Heart left ventricle (tissue), 16 donors: ENCODE measurements around the gene RNU1-3. TPM values are rescaled to one million over a fixed set of nuclear protein-coding genes. Genes with fewer than 3 reads are reported as not detected.
"Not testable (repeated sequence)": the region's sequence is repeated elsewhere in the genome, so short reads cannot be mapped to it uniquely, and the experiment has no call there.

Experiments
- ATAC-seq, 4 donors: fragments of 200-7000 bp; cut with Tn5 transposase; one replicate each; pipeline ENCODE4 v1.9.1; 2020 to 2022; ENCODE audit warnings: moderate library complexity in 4 of 4, mild to moderate bottlenecking in 3 of 4, moderate number of reproducible peaks in 1 of 4
- DNase-seq, 5 donors: peaks; one replicate each; pipeline ENCODE4 v3.0.0-alpha.2; 2020
- H3K27ac ChIP-seq, 12 donors: fragments of 200-600 bp; sonication (generic) in 4 of 12; one replicate each; pipeline versions ENCODE4 v1.5.0 to v1.8.0; 2016 to 2022; ENCODE audit warnings: mild to moderate bottlenecking in 2 of 12
- H3K27me3 ChIP-seq, 9 donors: fragments of 200-600 bp; sonication (generic) in 2 of 9; one replicate each; pipeline versions ENCODE4 v1.5.1 to v1.8.0; 2016 to 2022; ENCODE audit warnings: mild to moderate bottlenecking in 3 of 9
- H3K36me3 ChIP-seq, 9 donors: fragments of 200-600 bp; sonication (generic) in 2 of 9; one replicate each; pipeline versions ENCODE4 v1.5.0 to v1.8.0; 2018 to 2022; ENCODE audit warnings: mild to moderate bottlenecking in 2 of 9
- H3K4me1 ChIP-seq, 12 donors: fragments of 200-600 bp; sonication (generic) in 4 of 12; one replicate each; pipeline versions ENCODE4 v1.5.0 to v1.8.0; 2016 to 2022; ENCODE audit warnings: mild to moderate bottlenecking in 3 of 12
- H3K4me3 ChIP-seq, 12 donors: fragments of 200-600 bp; sonication (generic) in 4 of 12; one replicate each; pipeline versions ENCODE4 v1.5.0 to v1.8.0; 2017 to 2022; ENCODE audit warnings: mild to moderate bottlenecking in 9 of 12, moderate library complexity in 4 of 12
- H3K9me3 ChIP-seq, 12 donors: fragments of 200-600 bp; sonication (generic) in 4 of 12; one replicate each; pipeline versions ENCODE4 v1.5.0 to v1.8.0; 2016 to 2022; ENCODE audit warnings: mild to moderate bottlenecking in 1 of 12
- WGBS, 4 donors: extraction: QIAGEN DNeasy Blood & Tissue Kit in 2 of 4; methylation state at CpG; one replicate each; pipeline versions ENCODE4 v1.1.5 to v1.1.7; 2013 to 2018; 5-methylcytosine and 5-hydroxymethylcytosine counted together
- intact Hi-C, 10 donors: fragments of 100-400 bp; cut with DNase I; formaldehyde crosslinking; loops; one replicate each; pipeline versions ENCODE4 v1.11.1 to v1.14.2; 2022
- long read RNA-seq, 3 donors: library from polyadenylated mRNA; unstranded; transcript quantifications; one replicate each; pipeline ENCODE4 v2.0.0, GENCODE V29; 2020 to 2021
- polyA plus RNA-seq, 2 donors: library from polyadenylated mRNA; stranded (reverse); fragments of 200-250 nt; gene quantifications; one replicate each; pipeline ENCODE4 v1.2.3, GENCODE V29; 2013
- total RNA-seq, 9 donors: library from RNA; depleted of rRNA in 2 of 9; stranded (reverse); fragments of >200 nt in 2 of 9; fragmentation: NEBNext Ultra II Directional in 3 of 9; extraction: Animal tissue kit (Norgen Biotek cat#: 25700) in 3 of 9; gene quantifications; one replicate each; pipeline versions ENCODE4 v1.1.0 to v1.2.4, GENCODE V29; 2016 to 2023
- TF ChIP-seq, protein P1 (sequence below), 12 donors: fragments of 200-600 bp; sonication (generic) in 4 of 12; IDR thresholded peaks; one replicate each; pipeline versions ENCODE4 v1.5.0 to v1.8.0; 2018 to 2022; ENCODE audit warnings: antibody characterized with exemption in 12 of 12, mild to moderate bottlenecking in 5 of 12
- donor health status: ischemic (EF 13 %, LVEDD 7.1; RV severe dilation, severe dysfunction).
- donor health status: healthy with polysubstance abuse.
- donor health status: DM: no; HTN: yes; CAD: no.
- donor health status: DM: no; HTN: no; CAD: no.
- donor health status: ischemic (EF 25% LVEDD 6.9; RV normal size, moderate dysfunction).
- donor health status: ischemic (EF 25% LVEDD 5.7; RV mildly dilated, moderate dysfunction).
- donor health status: healthy.
- donor health status: DM: yes; HTN: yes; CAD: no.
- donor health status: ischemic (EF 35%, LVEDD 5.7; RV mildly dilated, moderate dysfunction).
- donor health status: nonischemic (EF 11% LVEDD 7.7; RV severe dilation, severe dysfunction).
- donor health status: DM: yes; HTN: yes; CAD: no.
- donor health status: PGD.
- donor health status: ischemic (EF 29% LVEDD 5.4; RV normal size, mild dysfunction).
- donor health status: nonischemic (EF 23%, LVEDD 6.1; RV moderate dilation, normal function).

RNU1-3 gene
- 1,000 to 10,000 TPM in 6 of 9 donors, 100 to 1,000 TPM in 1, not detected in 2; 364 to 3,776 (median 2,470) TPM for total RNA-seq
- polyA plus RNA-seq: not detected
- long read RNA-seq, donor 1: 0 reads
- long read RNA-seq, donor 2: 0 reads
- long read RNA-seq, donor 3: 0 reads

DNA sequence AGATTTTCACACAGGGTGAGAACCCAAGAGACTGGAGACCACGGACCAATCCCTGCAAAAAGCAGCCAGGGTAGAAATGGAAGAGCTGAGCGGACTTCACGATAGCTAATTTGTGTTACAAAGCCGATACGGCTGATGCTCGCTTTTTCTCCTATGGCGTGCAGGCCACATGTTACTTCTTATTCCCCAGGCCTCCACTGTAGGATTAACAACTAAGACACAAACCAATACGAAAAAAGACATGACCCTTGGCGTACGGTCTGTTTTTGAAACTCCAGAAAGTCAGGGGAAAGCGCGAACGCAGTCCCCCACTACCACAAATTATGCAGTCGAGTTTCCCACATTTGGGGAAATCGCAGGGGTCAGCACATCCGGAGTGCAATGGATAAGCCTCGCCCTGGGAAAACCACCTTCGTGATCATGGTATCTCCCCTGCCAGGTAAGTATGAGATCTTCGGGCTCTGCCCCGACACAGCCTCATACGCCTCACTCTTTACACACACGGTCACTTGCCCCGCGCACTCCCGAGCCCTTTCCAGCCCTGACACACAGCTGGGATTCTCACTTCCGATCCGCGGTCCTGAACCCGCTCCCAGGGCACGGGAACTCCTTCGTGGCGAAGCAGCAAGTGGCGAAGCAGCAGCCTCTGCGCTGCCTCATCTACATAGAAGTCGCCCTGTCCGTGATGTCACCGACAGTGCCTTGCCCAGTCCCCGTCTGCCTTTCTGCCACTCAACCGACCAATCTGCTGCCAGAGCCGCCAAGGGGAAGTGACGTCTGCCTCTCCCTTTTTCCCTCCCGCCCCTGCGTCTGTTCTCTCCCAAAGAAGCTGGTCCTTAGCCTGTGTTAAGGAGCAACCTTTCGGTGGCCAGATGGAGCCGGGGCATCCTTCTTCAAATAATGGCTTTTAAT, at the start of gene RNU1-3:
Gene RNU1-3 (minus strand): TSS at position 447 of the 912 bp plus-strand sequence.
- intact Hi-C loops, H3K27ac ChIP-seq, H3K36me3 ChIP-seq, DNase-seq, H3K4me3 ChIP-seq, H3K4me1 ChIP-seq, H3K27me3 ChIP-seq, H3K9me3 ChIP-seq: not testable (repeated sequence)
- WGBS, 4 donors: no CpG with 5 or more reads among the region's 45 CpGs
- peak; percentile 82 to 99 (median 96) for ATAC-seq

DNA sequence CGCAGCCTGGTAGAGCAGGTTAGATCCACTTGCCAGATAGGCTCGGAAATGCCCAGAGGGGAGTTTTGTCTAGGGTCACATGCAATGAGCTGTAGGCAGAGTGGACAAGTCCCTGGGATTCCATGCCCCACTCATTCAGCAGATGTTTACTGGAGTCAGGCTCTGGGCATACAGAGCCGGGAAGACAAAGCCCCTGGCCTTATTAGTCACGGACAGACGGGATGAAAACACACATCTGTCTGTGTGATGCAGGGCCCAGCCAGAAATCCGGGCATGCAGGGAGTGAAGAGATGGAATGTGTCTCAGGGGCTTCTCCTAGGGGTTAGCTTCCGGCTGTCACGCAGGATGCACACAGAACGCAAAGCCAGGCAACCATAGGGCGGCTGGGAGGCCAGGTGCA, 46.7 kb upstream of the RNU1-3 start:
- intact Hi-C loops, H3K4me3 ChIP-seq, ATAC-seq, H3K36me3 ChIP-seq, H3K9me3 ChIP-seq, H3K27ac ChIP-seq, DNase-seq: not testable (repeated sequence)
- Histone ChIP-seq H3K4me1 (peaks cover 0 to 11% (median 0%) of the 10 kb centered on the region in 12 donors), H3K27me3 (peaks cover 4 to 25% (median 13%) of the 10 kb centered on the region in 9 donors)
- WGBS, 4 donors: 58 to 79% (median 73%) methylated on average over 4 of the region's 10 CpGs

DNA sequence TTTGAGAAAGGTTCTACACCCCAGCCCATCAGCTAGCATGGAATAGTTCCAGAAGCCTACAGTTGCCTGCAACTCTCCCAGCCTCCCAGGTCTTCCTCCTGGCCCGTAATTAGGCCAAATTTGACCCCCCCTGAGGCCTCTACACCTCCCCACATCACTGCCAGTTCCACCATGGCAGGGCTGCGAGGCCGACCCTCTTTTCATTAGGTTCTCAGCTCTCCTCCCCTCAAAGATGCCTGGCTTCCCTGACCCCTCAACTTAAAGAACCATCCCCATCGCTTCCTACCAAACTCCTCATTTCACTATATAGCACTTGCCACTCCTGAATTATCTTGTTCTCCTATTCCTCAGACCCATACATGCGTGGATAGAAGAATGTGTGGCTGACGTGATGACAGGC, 46.2 kb upstream of the RNU1-3 start:
- WGBS, 4 donors: 58 to 89% (median 86%) methylated on average over 3 to 4 of the region's 6 CpGs
- H3K9me3 ChIP-seq: not testable (repeated sequence)

DNA sequence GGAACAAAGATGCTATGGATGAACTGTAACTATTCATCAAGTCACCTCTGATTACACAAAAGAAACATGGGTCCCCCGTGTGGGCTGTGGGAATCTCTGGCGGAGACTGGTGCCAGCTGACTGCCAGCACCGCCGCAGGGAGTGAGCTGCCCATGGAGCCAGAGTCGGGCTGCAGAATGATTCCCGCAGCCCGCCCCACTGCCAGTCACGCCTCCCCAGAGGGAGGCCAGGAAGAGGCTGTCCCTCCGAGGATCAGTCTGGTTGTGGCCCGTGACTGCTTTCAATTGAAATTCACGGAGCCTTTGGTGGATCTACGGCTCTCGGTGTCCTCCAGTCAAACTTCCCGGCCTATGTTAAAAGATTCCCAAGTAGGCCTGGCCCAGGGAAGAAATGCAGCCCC, 45.8 kb upstream of the RNU1-3 start:
- H3K27ac ChIP-seq, H3K4me1 ChIP-seq, H3K4me3 ChIP-seq, H3K36me3 ChIP-seq, H3K9me3 ChIP-seq, DNase-seq, intact Hi-C loops, ATAC-seq: not testable (repeated sequence)
- WGBS, 4 donors: 55 to 75% (median 67%) methylated on average over 10 to 11 of the region's 14 CpGs
- H3K27me3 ChIP-seq: peaks cover 4 to 22% (median 11%) of the 10 kb centered on the region in 9 donors

More for the DNA sequence above, 46.2 kb upstream of the RNU1-3 start:
- intact Hi-C loops, H3K4me1 ChIP-seq, ATAC-seq, H3K27ac ChIP-seq, H3K4me3 ChIP-seq, H3K36me3 ChIP-seq, DNase-seq: not testable (repeated sequence)
- H3K27me3 ChIP-seq: peaks cover 3 to 22% (median 11%) of the 10 kb centered on the region in 9 donors

DNA sequence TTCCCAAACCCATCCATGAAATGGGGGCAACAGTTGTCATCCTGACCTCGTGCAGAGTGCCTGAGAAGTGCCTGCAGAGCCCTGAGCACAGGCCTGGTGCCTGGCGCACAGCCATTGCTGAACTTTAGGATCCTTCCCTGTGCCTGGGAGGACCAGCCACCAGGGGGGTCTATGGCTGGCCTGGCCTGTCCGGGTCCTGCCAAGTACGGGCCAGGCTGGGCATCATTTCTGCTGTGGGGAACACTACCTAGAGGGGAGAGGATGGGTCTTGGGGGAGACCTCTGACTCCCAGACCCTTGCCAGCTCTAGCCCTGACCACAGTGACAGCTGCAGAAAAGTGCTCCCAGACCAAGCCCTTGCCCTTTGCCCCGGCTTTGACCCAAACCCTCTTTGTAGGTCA, 45.4 kb upstream of the RNU1-3 start:
- peaks cover 4 to 22% (median 8%) of the 10 kb centered on the region in 9 donors for H3K27me3 ChIP-seq
- H3K4me1 ChIP-seq, intact Hi-C loops, H3K4me3 ChIP-seq, DNase-seq, H3K36me3 ChIP-seq, H3K9me3 ChIP-seq, ATAC-seq, H3K27ac ChIP-seq: not testable (repeated sequence)
- 80 to 87% (median 81%) methylated on average over 3 of the region's 5 CpGs; no CpG with 5 or more reads in 1 of the 4 donors for WGBS, 4 donors

DNA sequence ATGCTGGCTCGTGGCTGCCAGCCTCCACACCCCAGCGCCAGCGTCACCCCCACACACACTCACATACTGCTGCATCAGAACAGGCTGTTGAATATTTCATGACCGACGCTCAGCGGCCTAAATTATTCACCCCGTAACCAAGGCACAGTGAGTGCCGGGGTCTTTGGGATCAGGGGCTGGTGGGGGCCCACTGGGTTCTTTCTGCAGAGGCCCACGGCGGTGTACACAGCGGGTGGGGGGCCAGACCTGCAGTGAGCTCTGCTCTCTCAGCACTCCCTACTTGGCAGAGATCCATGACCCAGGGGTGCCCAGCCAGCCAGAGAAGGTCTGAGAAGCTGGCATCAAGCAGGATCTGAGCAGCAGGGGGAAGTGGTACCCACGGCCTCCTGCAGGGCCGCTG, 43.9 kb upstream of the RNU1-3 start:
- ATAC-seq, H3K36me3 ChIP-seq, DNase-seq, H3K4me1 ChIP-seq, H3K9me3 ChIP-seq, H3K4me3 ChIP-seq, H3K27ac ChIP-seq, intact Hi-C loops: not testable (repeated sequence)
- 76 to 82% (median 76%) methylated on average over 7 to 12 of the region's 13 CpGs for WGBS, 4 donors
- peaks cover 0 to 10% (median 0%) of the 10 kb centered on the region in 9 donors for H3K27me3 ChIP-seq

DNA sequence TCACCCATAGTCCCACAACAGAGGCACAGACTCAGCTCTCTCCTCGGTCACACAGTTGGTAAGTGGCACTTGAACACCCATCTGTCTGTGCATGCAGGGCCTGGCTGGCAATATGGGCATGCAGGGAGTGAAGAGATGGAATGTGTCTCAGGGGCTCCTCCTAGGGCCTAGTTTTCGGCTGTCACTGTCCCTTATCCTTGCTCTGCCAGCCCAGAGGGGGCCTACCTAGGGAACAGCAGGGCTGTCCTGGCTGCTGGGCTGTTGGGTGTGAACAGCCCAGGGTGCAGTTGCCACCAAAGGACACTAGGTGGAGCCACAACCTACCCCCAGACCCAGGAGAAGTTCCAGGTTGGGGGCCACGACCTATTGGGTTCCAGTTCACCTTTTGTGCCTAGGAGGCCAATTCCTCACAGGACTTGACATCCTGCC, 42.9 kb upstream of the RNU1-3 start:
- intact Hi-C loops, H3K9me3 ChIP-seq, H3K27me3 ChIP-seq, DNase-seq, H3K36me3 ChIP-seq, H3K27ac ChIP-seq, H3K4me3 ChIP-seq, H3K4me1 ChIP-seq: not testable (repeated sequence)
- peak; percentile 22 to 79 (median 71) for ATAC-seq
- TF ChIP-seq, protein P1, sequence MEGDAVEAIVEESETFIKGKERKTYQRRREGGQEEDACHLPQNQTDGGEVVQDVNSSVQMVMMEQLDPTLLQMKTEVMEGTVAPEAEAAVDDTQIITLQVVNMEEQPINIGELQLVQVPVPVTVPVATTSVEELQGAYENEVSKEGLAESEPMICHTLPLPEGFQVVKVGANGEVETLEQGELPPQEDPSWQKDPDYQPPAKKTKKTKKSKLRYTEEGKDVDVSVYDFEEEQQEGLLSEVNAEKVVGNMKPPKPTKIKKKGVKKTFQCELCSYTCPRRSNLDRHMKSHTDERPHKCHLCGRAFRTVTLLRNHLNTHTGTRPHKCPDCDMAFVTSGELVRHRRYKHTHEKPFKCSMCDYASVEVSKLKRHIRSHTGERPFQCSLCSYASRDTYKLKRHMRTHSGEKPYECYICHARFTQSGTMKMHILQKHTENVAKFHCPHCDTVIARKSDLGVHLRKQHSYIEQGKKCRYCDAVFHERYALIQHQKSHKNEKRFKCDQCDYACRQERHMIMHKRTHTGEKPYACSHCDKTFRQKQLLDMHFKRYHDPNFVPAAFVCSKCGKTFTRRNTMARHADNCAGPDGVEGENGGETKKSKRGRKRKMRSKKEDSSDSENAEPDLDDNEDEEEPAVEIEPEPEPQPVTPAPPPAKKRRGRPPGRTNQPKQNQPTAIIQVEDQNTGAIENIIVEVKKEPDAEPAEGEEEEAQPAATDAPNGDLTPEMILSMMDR (IDR thresholded peaks at IDR 0.05): peak in 7 of 12 donors; percentile 6 to 66 (median 54)
- 22 to 33% (median 31%) methylated on average over 2 to 3 of the region's 3 CpGs; no CpG with 5 or more reads in 1 of the 4 donors for WGBS, 4 donors

DNA sequence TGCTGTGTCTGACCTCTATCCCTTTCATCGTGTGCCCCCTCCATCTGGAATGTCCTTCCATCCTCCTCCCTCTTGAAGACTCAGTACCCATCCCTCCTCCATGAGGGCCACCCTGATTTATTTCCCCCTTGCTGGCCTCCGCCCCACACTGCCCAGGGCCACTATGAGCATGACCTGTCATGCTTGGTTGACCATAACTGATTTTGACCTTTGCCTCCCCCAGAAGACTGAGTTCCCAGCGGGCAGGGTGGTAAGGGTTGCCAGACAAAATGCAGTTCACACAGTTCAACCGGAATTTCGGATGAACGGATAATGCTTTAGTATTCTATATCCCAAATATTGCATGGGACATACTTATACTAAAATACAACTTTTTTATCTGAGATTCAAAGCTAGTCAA, 42.0 kb upstream of the RNU1-3 start:
- H3K9me3 ChIP-seq, H3K27ac ChIP-seq, DNase-seq, H3K4me3 ChIP-seq, H3K36me3 ChIP-seq, H3K4me1 ChIP-seq, ATAC-seq, intact Hi-C loops, H3K27me3 ChIP-seq: not testable (repeated sequence)
- WGBS, 4 donors: no CpG with 5 or more reads among the region's 6 CpGs
